ENCODE measurements around the gene ST7.

GRCh38 chr7:116971869-116972268 is 18.6 kb downstream of the ST7 start:
- TF ChIP-seq CTCF (IDR thresholded peaks at IDR 0.05) (no peak), POLR2AphosphoS5 (IDR thresholded peaks at IDR 0.05) (no peak)

Measured in transverse colon (tissue), 4 donors.